Activated B cell treated with CpG ODN at 0.5 μM for 24 hours (primary cell): ENCODE data around the gene MST1R. TPM values are rescaled to one million over a fixed set of nuclear protein-coding genes. Genes with fewer than 3 reads are reported as not detected.

ENCODE experiments used
- ATAC-seq: fragments of 200-7000 bp; cut with Tn5 transposase; one replicate; pipeline ENCODE4 v1.10.0; 2021; ENCODE audit warnings: low read depth, mild to moderate bottlenecking, moderate library complexity
- CTCF ChIA-PET: fragments of 350-600 bp; sonication (Branson Sonifier 250); formaldehyde crosslinking; loops from one replicate; lab custom pipeline; 2021; ENCODE audit warnings: antibody characterized with exemption; lab: Charles Lee
- POLR2A ChIA-PET: fragments of 350-600 bp; sonication (Branson Sonifier 250); formaldehyde crosslinking; loops from one replicate; lab custom pipeline; 2021; ENCODE audit warnings: antibody characterized with exemption; lab: Charles Lee
- DNase-seq: peaks from one replicate; pipeline ENCODE4 v3.0.0; 2022
- H3K27ac Mint-ChIP-seq: one replicate; pipeline ENCODE4 v1.8.0; 2020; ENCODE audit warnings: mixed read lengths
- H3K27me3 Mint-ChIP-seq: one replicate; pipeline ENCODE4 v1.8.0; 2021; ENCODE audit warnings: mixed read lengths
- H3K36me3 Mint-ChIP-seq: one replicate; pipeline ENCODE4 v1.8.0; 2021; ENCODE audit warnings: low read depth, mixed read lengths
- H3K4me1 Mint-ChIP-seq: one replicate; pipeline ENCODE4 v1.8.0; 2021; ENCODE audit warnings: mixed read lengths
- H3K4me3 Mint-ChIP-seq: one replicate; pipeline ENCODE4 v1.8.0; 2020; ENCODE audit warnings: mild to moderate bottlenecking, mixed read lengths
- H3K9me3 Mint-ChIP-seq: one replicate; pipeline ENCODE4 v1.8.0; 2020; ENCODE audit warnings: mixed read lengths
- intact Hi-C: fragments of 100-400 bp; cut with micrococcal nuclease; formaldehyde crosslinking; loops from one replicate; pipeline ENCODE4 v1.15.1; 2024
- total RNA-seq: library from RNA; stranded (reverse); gene quantifications from 2 replicates; pipeline ENCODE4 v1.2.3, GENCODE V29; 2022
- TF ChIP-seq, protein P1 (sequence below): fragments of 200-600 bp; IDR thresholded peaks from one replicate; pipeline ENCODE4 v1.8.0; 2022; ENCODE audit warnings: antibody characterized with exemption, mild to moderate bottlenecking

Gene MST1R
- total RNA-seq, 1 donor from 2014 or later: 1.6 TPM

DNA sequence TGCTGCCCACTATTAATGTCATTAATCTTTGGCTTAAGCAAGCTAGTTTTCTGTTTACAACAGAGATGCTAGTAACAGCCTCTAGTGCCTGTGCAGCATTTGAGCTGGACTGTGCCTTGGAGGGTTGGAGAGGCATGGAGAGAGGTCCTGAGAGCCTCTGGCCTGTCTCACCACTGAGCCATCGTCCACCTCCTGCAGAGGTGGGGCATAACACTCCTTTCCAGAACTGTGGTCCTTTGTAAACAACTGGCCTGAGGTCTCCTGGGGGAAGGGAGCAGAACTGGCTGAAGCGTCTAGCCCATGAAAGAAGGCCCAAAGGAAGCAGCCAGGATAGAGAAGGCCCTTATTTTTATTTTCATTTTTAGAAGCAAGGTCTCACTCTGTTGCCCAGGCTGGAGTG, 24.0 kb downstream of the MST1R start:
- ATAC-seq (no peak), DNase-seq (no peak)
- no peak overlapping the region for H3K27ac Mint-ChIP-seq
- H3K9me3 Mint-ChIP-seq: no peaks in the 10 kb centered on the region
- intact Hi-C loops: no loop called here
- ChIA-PET POLR2A (no interaction called here), CTCF (no interaction called here)
- no peak overlapping the region for H3K4me3 Mint-ChIP-seq
- H3K4me1 Mint-ChIP-seq: no peaks in the 10 kb centered on the region
- TF ChIP-seq, protein P1, sequence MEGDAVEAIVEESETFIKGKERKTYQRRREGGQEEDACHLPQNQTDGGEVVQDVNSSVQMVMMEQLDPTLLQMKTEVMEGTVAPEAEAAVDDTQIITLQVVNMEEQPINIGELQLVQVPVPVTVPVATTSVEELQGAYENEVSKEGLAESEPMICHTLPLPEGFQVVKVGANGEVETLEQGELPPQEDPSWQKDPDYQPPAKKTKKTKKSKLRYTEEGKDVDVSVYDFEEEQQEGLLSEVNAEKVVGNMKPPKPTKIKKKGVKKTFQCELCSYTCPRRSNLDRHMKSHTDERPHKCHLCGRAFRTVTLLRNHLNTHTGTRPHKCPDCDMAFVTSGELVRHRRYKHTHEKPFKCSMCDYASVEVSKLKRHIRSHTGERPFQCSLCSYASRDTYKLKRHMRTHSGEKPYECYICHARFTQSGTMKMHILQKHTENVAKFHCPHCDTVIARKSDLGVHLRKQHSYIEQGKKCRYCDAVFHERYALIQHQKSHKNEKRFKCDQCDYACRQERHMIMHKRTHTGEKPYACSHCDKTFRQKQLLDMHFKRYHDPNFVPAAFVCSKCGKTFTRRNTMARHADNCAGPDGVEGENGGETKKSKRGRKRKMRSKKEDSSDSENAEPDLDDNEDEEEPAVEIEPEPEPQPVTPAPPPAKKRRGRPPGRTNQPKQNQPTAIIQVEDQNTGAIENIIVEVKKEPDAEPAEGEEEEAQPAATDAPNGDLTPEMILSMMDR: no peak
- no peaks in the 10 kb centered on the region for H3K36me3 Mint-ChIP-seq
- H3K27me3 Mint-ChIP-seq: peaks cover 1% of the 10 kb centered on the region

DNA sequence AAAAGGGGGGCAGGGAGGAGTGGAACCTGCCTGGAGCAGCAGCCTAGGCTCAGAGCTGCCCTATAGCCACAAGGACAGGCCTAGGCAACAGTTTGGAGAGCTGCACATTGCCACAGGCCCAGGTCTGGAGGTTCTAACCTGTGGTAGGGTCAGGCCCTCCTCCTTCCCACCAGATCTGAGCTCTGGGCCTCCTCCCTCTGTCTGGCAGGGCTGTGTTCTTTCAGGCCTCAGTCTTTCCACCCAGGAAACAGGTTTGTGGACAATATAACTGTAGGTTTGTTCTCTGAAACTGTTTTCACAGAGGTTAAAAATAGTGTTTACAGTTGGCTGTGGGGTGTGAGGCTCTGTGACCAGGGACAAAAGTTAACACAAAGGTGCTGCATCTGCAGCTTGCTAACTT, 25.0 kb downstream of the MST1R start:
- no peak overlapping the region for H3K27ac Mint-ChIP-seq
- intact Hi-C loops: no loop called here
- no peak overlapping the region for H3K4me3 Mint-ChIP-seq
- H3K27me3 Mint-ChIP-seq: peaks cover 1% of the 10 kb centered on the region
- ATAC-seq (no peak), DNase-seq (no peak)
- H3K9me3 Mint-ChIP-seq: no peaks in the 10 kb centered on the region
- H3K36me3 Mint-ChIP-seq: no peaks in the 10 kb centered on the region
- TF ChIP-seq, protein P1: no peak
- POLR2A ChIA-PET: no interaction called here
- H3K4me1 Mint-ChIP-seq: no peaks in the 10 kb centered on the region
- CTCF ChIA-PET: no interaction called here

DNA sequence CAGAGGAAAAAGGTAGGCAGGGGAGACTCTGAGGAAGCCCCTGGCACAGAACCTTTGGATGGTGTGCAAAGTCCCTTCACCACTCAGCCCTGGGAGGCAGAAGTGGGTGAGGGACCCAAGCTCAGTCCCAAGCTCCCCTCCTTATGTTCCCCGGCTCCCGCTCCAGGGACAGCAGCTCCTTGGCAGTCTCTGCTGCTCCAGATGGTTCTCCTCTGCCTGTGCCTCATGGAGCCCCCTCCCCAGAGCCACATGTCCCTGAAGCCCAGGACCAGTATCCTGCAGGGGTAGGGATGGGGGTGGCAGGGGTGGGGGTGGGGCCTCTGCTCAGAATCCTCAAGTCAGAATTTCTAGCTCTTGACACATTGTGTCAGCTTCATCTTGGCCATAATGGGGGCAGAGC, 26.0 kb downstream of the MST1R start:
- no peaks in the 10 kb centered on the region for H3K36me3 Mint-ChIP-seq
- H3K9me3 Mint-ChIP-seq: no peaks in the 10 kb centered on the region
- ChIA-PET CTCF (no interaction called here), POLR2A (no interaction called here)
- H3K4me1 Mint-ChIP-seq: peaks cover 3% of the 10 kb centered on the region
- H3K27ac Mint-ChIP-seq: no peak overlapping the region
- intact Hi-C loops: no loop called here
- DNase-seq (no peak), ATAC-seq (no peak)
- H3K27me3 Mint-ChIP-seq: peaks cover 1% of the 10 kb centered on the region
- TF ChIP-seq, protein P1: no peak
- no peak overlapping the region for H3K4me3 Mint-ChIP-seq

DNA sequence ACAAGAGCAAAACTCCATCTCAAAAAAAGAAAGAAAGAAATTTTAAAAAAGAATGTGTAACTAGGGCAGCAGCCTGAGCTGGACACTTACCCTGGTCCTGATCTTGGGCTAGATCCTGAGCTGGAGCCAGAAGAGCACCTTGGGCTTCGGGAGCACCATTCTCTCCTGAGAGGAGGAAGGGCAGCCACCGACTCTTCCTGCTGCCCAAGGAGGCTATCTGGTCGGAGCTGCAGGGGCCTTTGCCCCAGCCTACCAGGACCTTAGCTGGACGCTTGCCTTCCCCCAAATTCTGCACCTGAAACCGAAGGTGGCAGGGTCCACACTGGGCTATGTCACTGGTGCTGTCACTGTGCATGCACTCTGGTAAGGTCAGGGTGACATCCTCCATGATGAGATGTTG, 27.1 kb downstream of the MST1R start:
- ChIA-PET CTCF (no interaction called here), POLR2A (no interaction called here)
- ATAC-seq: no peak
- Mint-ChIP-seq H3K36me3 (no peaks in the 10 kb centered on the region), H3K4me1 (peaks cover 4% of the 10 kb centered on the region), H3K27ac (no peak overlapping the region), H3K9me3 (no peaks in the 10 kb centered on the region), H3K4me3 (no peak overlapping the region), H3K27me3 (peaks cover under 1% of the 10 kb centered on the region)
- TF ChIP-seq, protein P1: no peak
- DNase-seq: no peak
- intact Hi-C loops: no loop called here

DNA sequence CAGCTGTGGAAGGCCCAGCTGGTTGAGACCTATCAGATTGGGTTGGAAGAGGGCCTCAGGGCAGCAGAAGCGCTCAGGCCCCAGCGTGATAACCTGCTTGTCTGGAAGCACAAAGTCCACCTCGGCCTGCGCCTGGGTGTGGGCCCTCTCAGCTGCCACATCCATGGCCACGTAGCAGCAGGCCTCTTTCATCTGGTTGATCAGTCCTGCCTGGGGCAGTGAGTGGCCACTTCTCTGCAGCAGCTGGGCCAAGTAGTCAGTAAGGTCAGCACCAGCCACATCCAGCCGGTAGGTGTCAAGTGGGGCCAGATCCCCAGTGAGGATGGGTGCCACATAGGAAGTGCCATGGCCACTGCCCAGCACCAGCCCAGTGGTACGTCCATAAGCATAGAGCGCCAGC, 30.1 kb downstream of the MST1R start:
- ATAC-seq: no peak
- POLR2A ChIA-PET: no interaction called here

More for the DNA sequence above, 30.1 kb downstream of the MST1R start:
- TF ChIP-seq, protein P1: no peak
- H3K27me3 Mint-ChIP-seq: peaks cover 9% of the 10 kb centered on the region
- H3K4me3 Mint-ChIP-seq: no peak overlapping the region
- CTCF ChIA-PET: no interaction called here
- no peaks in the 10 kb centered on the region for H3K9me3 Mint-ChIP-seq
- no peak overlapping the region for H3K27ac Mint-ChIP-seq
- peaks cover 4% of the 10 kb centered on the region for H3K4me1 Mint-ChIP-seq
- intact Hi-C loops: no loop called here
- no peaks in the 10 kb centered on the region for H3K36me3 Mint-ChIP-seq
- DNase-seq: no peak
